Fibroblast of mammary gland (primary cell): ENCODE results near the gene PFDN5.

Source experiments
- DNase-seq: peaks from one replicate; pipeline ENCODE4 v3.0.0-alpha.2; 2010; ENCODE audit warnings: low read depth
- H3K4me3 ChIP-seq: 2 replicates; pipeline ENCODE4 v1.5.1; 2011; ENCODE audit warnings: low read depth, mild to moderate bottlenecking, low read length, moderate library complexity; ENCODE audit not compliant: control insufficient read depth
- TF ChIP-seq, protein P1 (sequence below): conservative IDR thresholded peaks from 2 replicates; pipeline ENCODE4 v1.5.1; 2011; ENCODE audit warnings: low read depth, low read length, inconsistent platforms; ENCODE audit not compliant: control insufficient read depth, insufficient read depth

Gene PFDN5

GRCh38 chr12:53295070-53295890 lies at the start of gene PFDN5:
Gene PFDN5 (plus strand): TSS chr12:53295542. CDS start chr12:53295568, 26 bp downstream.
- DNase-seq = peak; percentile 92
- H3K4me3 ChIP-seq = peak within 1 kb of the TSS; percentile 100
- TF ChIP-seq, protein P1, sequence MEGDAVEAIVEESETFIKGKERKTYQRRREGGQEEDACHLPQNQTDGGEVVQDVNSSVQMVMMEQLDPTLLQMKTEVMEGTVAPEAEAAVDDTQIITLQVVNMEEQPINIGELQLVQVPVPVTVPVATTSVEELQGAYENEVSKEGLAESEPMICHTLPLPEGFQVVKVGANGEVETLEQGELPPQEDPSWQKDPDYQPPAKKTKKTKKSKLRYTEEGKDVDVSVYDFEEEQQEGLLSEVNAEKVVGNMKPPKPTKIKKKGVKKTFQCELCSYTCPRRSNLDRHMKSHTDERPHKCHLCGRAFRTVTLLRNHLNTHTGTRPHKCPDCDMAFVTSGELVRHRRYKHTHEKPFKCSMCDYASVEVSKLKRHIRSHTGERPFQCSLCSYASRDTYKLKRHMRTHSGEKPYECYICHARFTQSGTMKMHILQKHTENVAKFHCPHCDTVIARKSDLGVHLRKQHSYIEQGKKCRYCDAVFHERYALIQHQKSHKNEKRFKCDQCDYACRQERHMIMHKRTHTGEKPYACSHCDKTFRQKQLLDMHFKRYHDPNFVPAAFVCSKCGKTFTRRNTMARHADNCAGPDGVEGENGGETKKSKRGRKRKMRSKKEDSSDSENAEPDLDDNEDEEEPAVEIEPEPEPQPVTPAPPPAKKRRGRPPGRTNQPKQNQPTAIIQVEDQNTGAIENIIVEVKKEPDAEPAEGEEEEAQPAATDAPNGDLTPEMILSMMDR = no peak

DNA sequence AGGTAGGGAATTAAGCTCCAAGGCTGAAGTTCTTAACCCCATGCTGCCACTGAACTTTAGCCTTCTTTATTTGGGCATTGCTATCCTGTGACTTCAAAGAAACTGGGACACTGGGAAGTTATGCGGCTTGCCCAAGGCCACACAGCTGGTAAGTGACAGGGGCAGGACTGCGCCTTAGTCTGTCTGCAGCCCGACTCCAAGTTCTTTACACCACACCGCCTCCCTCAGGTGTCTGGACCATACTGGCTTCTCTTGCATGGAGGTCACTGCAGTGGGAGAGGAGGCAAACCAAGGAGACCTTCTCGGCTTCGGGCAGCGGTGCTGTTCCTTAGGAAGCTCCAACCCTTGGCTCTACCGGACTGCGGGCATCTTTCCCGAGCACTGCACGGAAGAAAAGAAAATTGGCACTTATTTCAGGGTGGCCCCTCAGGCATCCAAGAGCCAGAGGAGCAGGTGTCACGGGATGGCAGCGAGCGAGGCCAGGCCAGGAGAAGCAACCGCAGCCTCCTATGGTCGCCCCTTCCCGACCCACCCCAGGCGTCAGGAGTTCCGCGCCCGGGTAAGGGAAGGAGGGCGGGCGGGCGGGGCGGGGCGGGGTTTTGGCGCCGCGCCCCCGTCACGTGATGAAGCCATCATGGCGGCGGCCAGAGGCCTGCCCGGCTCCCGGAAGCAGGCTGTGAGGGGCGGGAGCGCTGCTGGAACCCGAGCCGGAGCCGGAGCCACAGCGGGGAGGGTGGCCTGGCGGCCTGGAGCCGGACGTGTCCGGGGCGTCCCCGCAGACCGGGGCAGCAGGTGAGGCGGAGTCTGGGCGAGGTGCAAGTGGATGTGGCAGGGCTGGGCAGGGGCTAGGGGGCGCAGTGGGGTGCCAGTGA lies 43.6 kb upstream of the PFDN5 start:
- peak; percentile 62 for DNase-seq
- peak overlapping the region; percentile 84 for H3K4me3 ChIP-seq
- TF ChIP-seq, protein P1 = peak; percentile 28

DNA sequence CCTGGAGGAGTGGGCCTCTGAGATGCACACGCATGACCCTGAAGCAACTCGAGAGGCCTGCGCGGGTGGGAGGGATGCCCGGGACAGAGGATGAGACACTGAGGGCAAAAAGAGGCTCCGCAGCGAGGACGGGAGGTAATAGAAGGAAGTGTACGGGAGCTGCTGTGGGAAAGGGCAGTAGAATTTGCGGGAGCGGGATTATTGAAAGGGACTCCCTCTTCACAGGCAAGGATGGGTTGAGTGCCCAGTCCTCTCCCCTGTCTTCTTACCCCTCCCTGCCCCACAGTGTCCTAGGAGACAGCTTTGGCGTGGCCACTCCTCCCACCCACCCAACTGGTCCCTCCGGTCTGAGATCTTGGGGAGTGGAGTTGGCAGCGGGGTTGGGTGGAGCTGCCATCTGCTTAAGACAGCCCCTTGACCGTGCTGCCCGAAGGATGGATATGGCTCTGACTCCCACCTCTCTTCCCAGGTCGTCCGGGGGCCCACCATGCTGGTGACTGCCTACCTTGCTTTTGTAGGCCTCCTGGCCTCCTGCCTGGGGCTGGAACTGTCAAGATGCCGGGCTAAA lies 42.9 kb upstream of the PFDN5 start:
- peak overlapping the region; percentile 84 for H3K4me3 ChIP-seq
- peak; percentile 25 for DNase-seq
- TF ChIP-seq, protein P1 = no peak

- DNase-seq = no peak
- no peak overlapping the region for H3K4me3 ChIP-seq
- TF ChIP-seq, protein P1 = no peak
These were observed 42.0 kb upstream of the PFDN5 start for GRCh38 chr12:53253298-53253697.

DNA sequence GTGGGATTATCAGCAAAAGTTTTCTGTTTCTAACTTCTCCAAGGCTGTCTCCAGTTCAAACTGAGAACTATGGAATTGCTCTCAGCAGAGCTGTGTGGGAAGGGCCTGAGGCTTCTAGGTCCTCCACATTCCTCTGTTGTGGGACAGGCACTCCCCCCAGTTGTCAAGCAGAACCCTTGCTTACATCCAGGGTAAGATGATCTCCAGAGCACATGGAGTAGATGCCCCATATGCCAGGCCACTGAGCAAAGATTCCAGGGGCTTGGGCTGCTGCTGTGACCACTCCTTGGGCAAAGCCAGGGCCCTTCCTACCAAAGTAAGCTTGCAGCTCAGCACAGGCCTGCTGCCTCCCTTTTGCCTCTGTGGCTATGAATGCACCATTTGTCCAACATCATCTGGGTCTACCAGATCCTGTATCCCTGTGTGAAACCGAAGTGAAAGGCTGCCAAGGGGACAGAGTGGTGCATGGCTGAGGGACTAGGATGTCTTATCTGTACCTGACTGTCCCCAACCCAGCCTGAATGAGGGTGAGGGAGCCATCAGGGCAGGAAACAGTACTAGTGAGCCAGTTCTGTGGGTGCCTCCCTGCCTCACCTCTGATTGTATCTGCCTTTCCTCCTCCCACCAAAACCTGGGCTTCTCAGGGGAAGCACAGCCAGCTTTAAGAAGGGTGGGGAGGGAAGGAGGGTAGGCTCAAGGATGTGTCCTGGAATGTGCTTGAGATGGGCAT lies 40.4 kb upstream of the PFDN5 start:
- TF ChIP-seq, protein P1 = no peak
- H3K4me3 ChIP-seq = no peak overlapping the region
- DNase-seq = no peak

GRCh38 chr12:53255996-53256395 lies 39.3 kb upstream of the PFDN5 start:
- no peak overlapping the region for H3K4me3 ChIP-seq
- TF ChIP-seq, protein P1 = no peak
- no peak for DNase-seq
